ENCODE data around the gene ASTN1.

Gene ASTN1

GRCh38 chr1:176919386-176920378, 244.8 kb downstream of the ASTN1 start:
- DNase-seq: no peak

DNA sequence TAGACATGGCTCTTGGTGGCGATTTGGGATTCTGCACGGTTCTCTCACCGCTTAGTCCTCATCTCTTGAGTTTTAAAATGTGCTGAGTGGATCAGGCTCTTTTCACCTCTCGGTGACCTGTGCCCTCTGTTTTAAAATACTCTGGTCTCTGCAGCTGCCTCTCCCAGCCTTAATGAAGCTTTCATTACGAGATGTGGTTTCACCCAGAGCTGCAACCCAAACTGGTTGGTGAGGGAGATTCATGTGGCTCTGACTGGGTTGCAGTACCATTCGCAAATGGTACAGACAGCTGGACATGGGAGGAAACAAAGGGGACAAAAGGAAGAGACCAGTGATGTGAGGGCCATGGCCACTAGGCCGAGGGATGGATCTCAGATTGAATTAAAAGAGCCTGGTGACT, 258.9 kb downstream of the ASTN1 start:
- DNase-seq: no peak

- DNase-seq: no peak
Observed at GRCh38 chr1:176904057-176904751, 260.3 kb downstream of the ASTN1 start.

- DNase-seq: no peak
Observed at GRCh38 chr1:176903474-176903873, 261.0 kb downstream of the ASTN1 start.

DNA sequence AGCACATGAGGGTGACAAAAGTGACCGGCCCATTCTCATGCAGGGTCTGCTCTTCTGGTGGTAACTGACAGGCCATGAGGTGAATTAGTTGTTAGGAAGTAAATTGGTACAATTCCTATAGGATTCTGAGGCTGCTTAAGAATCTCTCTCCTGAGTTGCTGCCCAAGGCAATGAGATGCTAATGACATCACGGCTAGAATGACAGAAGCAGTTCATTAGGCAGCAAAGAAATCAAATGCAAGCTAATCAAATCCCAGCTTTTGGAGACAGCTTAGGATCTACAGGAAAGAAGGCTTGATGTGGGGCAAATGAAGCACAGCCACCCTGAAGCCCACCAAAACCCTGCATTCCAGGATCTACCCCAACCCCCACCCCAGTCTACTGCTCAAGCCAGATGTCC, 265.2 kb downstream of the ASTN1 start:
- DNase-seq: no peak

- DNase-seq: peak; percentile 25 to 51
Observed at GRCh38 chr1:176897350-176898236, 266.9 kb downstream of the ASTN1 start.

DNA sequence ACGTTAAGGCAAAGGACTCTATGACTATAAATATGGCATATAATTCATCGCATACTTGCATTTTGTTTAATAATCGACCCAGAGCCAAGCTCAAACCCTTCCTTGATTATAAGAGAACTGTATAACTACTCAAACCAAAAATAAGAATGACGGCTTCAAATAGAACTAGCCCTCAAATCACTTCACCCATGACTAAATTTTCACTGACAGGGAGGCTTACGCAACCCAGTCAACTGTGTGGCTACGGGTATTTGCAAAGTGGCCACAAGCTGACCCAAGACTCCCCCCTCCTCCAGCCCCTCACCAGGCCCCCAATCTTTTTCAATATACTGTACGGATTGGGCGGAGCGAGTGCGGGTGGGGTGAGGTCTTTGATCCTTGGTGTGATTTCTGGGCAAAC, 268.3 kb downstream of the ASTN1 start:
- no peak for DNase-seq

DNA sequence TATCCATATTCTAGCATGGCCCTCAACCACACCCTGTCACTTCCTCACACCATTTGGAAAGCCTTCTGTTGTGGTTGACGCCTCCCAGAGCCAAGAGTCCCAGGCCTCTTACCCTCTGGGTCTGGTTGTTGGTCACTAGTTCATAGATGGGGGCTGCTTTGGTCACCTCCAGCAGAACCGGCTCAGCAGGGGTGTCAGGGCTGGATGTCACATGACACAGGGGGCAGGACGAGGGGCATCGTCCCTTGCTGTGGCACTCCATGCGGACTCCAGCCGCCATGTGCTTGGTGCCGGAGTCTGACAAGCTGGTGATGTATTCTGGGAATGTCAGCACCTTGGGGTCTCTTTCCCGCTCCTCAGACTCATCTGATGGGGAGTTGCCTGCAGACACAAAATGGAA, 270.1 kb downstream of the ASTN1 start:
- DNase-seq: no peak

DNA sequence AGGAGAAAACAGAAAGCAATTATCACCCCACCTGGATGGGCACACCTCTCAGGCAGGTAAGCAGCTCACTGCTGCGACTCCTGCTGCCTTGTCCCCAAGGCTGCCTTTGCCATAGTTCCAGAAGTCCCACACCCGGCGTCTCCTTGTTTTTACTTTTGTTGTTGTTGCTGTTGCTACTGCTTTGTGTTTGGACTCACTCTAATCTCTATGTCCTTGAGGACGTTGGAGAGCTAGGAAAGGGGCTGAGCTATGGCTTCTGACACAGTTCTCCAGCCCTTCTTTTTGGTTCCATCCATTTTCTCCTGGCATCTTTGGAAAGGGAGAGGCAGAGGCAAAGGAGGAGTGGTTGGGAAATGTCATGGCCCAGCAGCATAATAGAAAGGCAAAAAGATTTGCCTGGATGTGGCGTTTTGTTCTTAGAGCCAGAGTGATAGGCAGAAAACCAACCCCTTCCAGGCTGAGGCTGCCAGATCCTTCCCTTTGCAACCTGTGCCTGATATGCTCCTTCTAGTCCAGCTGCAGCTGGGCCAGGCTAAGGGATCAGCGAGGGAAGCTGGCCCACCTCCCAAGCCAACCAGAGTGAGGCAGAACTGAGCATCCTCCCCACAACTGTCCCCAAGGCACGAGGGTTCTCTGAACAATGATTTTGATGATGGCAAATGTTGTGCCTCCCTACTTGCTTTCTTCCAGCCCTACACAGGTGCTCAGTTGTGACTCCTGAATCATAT, 270.7 kb downstream of the ASTN1 start:
- no peak for DNase-seq

DNA sequence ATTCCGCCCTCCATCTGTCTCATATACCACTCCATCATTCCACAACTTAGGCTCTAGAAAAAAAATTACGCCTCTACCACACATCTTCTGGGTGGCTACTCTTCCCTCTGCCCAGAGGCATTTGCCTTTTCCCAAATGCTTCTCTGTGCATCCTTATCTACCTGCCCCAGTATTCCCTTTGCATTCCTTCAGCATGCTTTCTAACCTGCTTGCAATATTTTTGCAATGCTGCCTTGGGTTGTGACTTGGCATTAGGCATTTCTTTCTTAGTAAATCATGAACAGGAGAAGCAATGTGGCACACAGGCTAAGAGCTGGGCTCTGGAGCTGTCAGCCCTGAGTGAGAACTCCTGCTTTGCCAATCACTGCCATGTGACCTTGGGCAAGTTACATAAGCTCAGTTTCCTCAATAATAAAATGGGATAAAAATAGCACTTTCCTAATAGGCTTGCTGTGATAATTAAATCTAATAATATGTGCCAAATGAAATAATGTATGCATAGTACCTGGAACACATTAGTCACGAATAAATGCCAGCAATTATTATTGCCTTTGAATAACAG, 276.0 kb downstream of the ASTN1 start:
- no peak for DNase-seq

GRCh38 chr1:176885751-176886150, 278.8 kb downstream of the ASTN1 start:
- DNase-seq: no peak

DNA sequence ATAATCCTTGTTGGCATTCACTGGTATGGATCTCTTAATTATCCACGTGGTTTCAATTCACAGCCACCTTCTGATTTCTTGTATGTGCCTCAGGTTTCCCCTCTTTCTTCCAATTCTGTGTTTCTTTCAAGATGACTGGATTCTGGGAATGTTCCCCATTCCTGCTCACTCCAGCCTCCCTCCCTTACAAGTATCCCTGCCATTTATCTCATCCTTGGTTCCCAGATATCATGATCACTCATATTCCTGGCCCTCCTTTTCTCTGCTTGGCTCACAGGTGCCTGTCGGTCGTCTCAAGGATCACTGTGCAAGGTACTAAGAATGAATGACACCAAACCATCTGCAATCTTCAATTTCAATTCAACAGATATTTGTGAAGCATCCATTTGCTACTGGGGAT, 279.2 kb downstream of the ASTN1 start:
- no peak for DNase-seq

GRCh38 chr1:176884911-176885310, 279.6 kb downstream of the ASTN1 start:
- DNase-seq: no peak

GRCh38 chr1:176884286-176884685, 280.2 kb downstream of the ASTN1 start:
- no peak for DNase-seq

DNA sequence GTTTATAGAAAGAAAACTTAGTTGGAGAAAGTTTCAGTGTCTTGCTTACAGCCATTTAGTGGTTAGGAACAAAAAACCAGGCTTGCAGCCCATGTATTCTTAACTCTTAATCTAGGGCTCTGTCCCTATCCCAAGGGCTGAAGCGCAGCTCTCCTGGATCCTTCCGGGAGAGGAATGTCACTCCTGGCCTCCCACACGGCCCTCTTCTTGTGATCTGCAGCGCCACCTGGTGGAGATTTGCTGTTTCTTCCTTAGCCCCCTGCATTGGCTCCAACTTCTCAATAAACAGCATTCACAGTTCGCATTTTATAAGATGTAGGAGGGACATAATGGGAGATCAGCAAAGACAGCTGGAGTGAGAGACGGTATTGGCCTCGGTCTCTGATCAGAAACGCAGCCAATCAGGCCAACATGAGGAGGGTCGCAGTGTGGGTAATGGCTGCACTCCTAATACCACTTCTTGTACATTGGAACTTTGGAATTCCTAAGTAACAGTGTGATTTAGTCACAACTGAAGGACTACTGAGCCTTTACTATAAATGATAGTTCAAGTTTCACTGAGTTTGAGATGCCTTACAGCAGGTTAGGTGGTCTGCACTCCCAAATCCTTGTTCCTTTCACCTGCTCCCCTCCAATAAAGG, 283.4 kb downstream of the ASTN1 start:
- peak; percentile 16 to 79 for DNase-seq

DNA sequence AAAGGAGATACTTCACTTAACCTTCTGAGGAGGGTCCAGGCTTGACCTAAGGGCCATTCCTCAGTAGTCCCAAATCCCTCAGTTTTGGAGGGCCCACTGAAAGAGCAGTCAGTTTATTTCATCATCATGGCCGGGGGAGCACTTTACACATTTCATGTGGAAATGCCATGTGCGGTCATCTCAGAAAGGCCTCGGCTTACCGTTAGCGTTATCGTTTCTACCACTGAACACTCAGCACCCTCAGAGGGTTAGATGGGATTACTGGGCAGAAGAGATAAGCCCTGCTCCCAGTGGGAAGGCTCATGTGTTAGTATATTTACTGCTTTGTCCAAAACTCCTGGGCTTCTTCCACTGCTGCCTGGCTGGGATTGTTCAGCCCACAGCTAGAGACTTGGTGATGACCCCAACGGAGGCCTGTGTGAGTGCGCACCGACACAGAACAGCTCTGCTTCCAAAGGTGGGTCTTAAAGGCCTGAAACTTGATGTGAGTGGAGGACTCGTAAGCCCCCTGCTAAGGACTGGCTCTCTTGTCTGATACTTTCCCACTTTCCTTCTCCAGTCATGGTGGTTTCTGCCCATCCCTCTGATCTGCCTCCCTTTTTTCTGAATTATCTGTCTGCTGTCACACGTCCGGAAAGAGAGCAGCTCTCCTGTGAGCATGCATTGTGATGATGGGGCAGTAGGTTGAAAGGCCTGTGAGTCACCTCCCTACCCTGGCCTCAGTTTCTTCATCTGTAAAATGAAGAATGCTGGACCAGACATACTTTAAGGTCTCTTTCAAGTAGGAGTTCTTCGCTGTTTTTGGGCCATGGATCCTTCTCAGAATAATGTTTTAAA, 284.5 kb downstream of the ASTN1 start:
- DNase-seq: no peak

DNA sequence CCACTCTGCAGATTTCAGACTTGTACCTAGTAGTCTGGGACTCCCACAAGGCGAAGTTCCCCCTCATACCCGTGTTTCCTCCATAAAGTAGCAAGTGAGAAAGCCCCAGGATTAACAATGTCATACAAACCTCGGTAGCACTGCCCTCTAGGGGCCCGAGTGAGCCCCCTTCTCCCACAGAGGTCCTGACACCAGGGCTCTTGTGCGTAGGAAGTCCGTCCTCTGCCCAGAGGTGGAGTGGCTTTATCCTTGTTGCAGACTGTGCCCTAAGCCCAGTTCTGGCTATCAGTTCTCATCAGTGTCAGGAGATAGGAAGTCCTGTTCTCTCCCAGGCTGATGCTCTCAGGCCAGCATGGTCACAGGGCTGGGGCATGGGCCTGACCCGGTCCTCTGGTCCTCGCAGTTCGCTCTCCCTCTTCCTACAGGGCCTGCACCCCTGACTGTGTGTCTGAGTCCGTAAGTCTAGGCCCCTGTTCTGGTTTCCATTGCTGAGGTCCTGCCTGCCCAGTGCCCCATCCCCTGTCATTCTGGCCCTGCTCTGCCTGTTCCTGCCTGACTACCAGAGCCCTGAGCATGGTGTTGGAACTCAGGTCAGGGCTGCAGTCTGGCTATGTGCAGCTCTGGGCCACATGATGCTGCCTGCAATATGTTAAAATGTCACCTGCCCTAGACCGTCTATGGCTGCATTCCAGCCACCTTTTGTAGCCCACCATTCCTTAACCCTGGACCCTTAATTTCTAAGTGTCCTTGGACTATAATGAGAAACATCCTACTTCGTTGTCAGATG, 285.6 kb downstream of the ASTN1 start:
- DNase-seq: no peak

DNA sequence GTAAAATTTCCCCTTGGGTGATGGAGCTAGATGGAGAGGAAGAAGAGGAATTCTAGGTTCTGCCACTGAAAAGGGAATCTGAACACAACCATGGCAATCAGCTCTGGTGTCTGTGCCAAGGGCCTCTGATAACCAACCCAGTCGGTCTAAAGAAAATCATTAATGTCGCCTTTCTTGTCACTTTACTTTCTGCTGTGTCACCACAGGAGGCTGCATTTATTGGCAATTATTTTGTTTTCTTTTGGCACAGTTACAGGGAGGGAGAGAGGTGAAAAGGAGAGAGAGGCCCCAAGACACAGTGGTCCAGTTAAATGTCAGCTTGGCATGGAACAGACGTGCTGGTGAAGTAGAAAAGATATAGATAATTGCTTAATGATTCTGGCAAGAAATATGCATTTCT, 287.0 kb downstream of the ASTN1 start:
- no peak for DNase-seq

DNA sequence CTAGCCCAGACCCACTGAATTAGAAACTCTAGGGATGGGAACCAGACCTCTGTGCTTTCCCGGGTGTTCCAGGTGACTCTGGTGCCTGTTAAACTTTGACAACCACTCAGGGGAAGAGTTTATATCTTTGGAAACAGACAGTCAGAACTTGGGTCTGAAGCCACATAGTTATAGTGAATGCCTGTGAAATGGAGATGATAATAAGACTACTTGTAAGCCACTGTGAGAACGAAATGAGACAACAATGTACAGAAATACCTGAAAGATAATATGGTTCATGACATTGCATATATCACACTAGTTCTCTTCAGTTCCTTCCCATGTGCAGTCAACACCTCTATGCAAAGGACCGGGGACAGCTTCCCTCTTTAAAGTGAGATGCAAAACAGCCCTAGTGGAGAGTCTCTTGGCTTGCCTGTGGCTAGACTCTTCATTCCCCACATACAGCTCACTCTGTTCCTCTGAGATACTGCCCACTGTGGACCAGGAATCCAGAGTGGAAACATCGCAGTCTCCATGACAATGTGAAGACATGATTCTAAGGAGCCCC, 287.5 kb downstream of the ASTN1 start:
- DNase-seq: no peak
